Activated CD8-positive, alpha-beta memory T cell treated with anti-CD3 and anti-CD28 coated beads, Interleukin-2, amount 50 U/mL, for 24 hours (primary cell): ENCODE data around the gene SCN4A.
"Not testable (repeated sequence)": the region's sequence is repeated elsewhere in the genome, so short reads cannot be mapped to it uniquely, and the experiment has no call there.

Source experiments
- DNase-seq: peaks from one replicate; pipeline ENCODE4 v3.0.0-alpha.2; 2020; ENCODE audit errors: extremely low read depth

The SCN4A gene

GRCh38 chr17:63916566-63917185 is 56.0 kb downstream of the SCN4A start:
- no peak for DNase-seq

- DNase-seq: not testable (repeated sequence)
These were observed 57.0 kb downstream of the SCN4A start for GRCh38 chr17:63915753-63916152.

- DNase-seq: no peak
These were observed 58.2 kb downstream of the SCN4A start for GRCh38 chr17:63914471-63914870.

GRCh38 chr17:63911657-63912100 is 61.0 kb downstream of the SCN4A start:
- peak; percentile 20 for DNase-seq

- DNase-seq: no peak
These were observed 61.6 kb downstream of the SCN4A start, which contains the start of gene CSHL1 for GRCh38 chr17:63911041-63911635. TSS of gene CSHL1 (minus strand) at chr17:63911258. CDS start at chr17:63911196, 62 bp downstream.

- DNase-seq: no peak
These were observed 62.6 kb downstream of the SCN4A start for GRCh38 chr17:63910096-63910495.

- DNase-seq: not testable (repeated sequence)
These were observed 63.1 kb downstream of the SCN4A start for GRCh38 chr17:63909586-63909985.

GRCh38 chr17:63907161-63907778 is 65.4 kb downstream of the SCN4A start:
- not testable (repeated sequence) for DNase-seq

- DNase-seq: not testable (repeated sequence)
These were observed 67.9 kb downstream of the SCN4A start for GRCh38 chr17:63904796-63905195.

GRCh38 chr17:63903787-63904201 is 68.9 kb downstream of the SCN4A start:
- not testable (repeated sequence) for DNase-seq

- not testable (repeated sequence) for DNase-seq
These were observed 70.7 kb downstream of the SCN4A start for GRCh38 chr17:63901971-63902370.

- DNase-seq: not testable (repeated sequence)
These were observed 73.6 kb downstream of the SCN4A start for GRCh38 chr17:63898899-63899798.

GRCh38 chr17:63896524-63897354 is 76.0 kb downstream of the SCN4A start, which contains the start of gene CSH1:
TSS of gene CSH1 (minus strand) at chr17:63896574. CDS start at chr17:63896511, 63 bp downstream.
- DNase-seq: not testable (repeated sequence)

GRCh38 chr17:63894821-63895220 is 77.9 kb downstream of the SCN4A start:
- DNase-seq: not testable (repeated sequence)

- DNase-seq: not testable (repeated sequence)
These were observed 78.7 kb downstream of the SCN4A start for GRCh38 chr17:63894021-63894420.

GRCh38 chr17:63892316-63893037 is 80.2 kb downstream of the SCN4A start:
- not testable (repeated sequence) for DNase-seq

GRCh38 chr17:63889026-63889848 is 83.5 kb downstream of the SCN4A start:
- not testable (repeated sequence) for DNase-seq
